ENCODE measurements around the gene KCNK5. TPM values are rescaled to one million over a fixed set of nuclear protein-coding genes. Genes with fewer than 3 reads are reported as not detected.
A peak's percentile ranks its signal among the peaks of the same experiment; 100 is the strongest.

Gene KCNK5
- total RNA-seq, 4 donors from 2014 or later = 1.0 to 4.8 (median 2.0) TPM

DNA sequence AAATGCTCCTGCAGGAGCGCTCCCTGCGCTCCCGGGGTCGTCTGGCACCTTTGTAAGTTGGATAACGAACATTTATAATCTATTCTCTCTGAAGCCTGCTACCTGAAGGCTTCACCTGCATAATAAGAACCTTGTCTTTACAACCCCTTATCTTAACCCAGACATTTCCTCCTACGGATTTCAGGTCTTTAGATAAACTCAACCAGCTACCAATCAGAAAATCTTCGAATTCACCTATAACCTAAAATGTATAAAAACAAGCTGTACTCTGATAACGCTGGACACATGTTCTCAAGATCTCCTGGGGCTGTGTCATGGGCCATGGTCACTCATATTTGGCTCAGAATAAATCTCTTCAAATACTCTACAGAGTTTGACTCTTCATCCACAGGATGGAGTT is 4.1 kb upstream of the KCNK5 start:
- no peak overlapping the region for H3K27ac ChIP-seq
- H3K4me3 ChIP-seq = no peak overlapping the region
- TF ChIP-seq POLR2A (IDR thresholded peaks at IDR 0.05) (no peak), CTCF (IDR thresholded peaks at IDR 0.05) (no peak)
- H3K9me3 ChIP-seq = no peaks in the 10 kb centered on the region
- no peaks in the 10 kb centered on the region for H3K36me3 ChIP-seq
- DNase-seq = no peak
- H3K4me1 ChIP-seq = peaks cover 0 to 8% of the 10 kb centered on the region in 2 donors
- H3K27me3 ChIP-seq = no peaks in the 10 kb centered on the region
- intact Hi-C loops (cut with DNase I; ENCODE audit: low total_unique reads) = no loop called here

- no peak overlapping the region for H3K4me3 ChIP-seq
- H3K27ac ChIP-seq = no peak overlapping the region
- intact Hi-C loops (cut with DNase I; ENCODE audit: low total_unique reads) = no loop called here
- no peak for TF ChIP-seq CTCF (IDR thresholded peaks at IDR 0.05)
- TF ChIP-seq POLR2A (IDR thresholded peaks at IDR 0.05) = no peak
- DNase-seq = no peak
- no peaks in the 10 kb centered on the region for H3K36me3 ChIP-seq
- peaks cover 0 to under 1% of the 10 kb centered on the region in 2 donors for H3K27me3 ChIP-seq
- no peaks in the 10 kb centered on the region for H3K9me3 ChIP-seq
- peaks cover 0 to 8% of the 10 kb centered on the region in 2 donors for H3K4me1 ChIP-seq
These were observed 2.4 kb upstream of the KCNK5 start for GRCh38 chr6:39231521-39232243.

DNA sequence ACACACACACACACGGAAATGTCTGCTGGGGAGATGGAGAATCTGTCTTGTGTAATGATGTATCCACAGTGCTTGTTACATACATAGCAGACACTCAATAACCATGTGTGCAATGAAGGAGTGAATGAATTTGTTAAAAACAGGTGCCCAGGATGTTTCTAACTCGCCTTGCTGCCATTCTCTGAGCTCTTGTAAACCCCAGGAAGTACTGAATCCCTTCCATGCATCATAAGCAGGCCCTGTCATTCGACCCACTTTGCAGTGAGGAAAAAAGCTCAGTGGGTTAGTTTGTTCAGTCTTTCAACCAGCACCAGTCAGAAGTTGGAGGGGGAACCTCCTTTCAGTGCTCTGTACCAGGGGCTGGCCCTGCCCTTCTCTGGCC is 1.4 kb upstream of the KCNK5 start:
- H3K27me3 ChIP-seq = peaks cover 0 to 4% of the 10 kb centered on the region in 2 donors
- no peak overlapping the region for H3K27ac ChIP-seq
- TF ChIP-seq CTCF (IDR thresholded peaks at IDR 0.05) = no peak
- TF ChIP-seq POLR2A (IDR thresholded peaks at IDR 0.05) = no peak
- no peak overlapping the region for H3K4me3 ChIP-seq
- H3K9me3 ChIP-seq = no peaks in the 10 kb centered on the region
- H3K4me1 ChIP-seq = peaks cover 0 to 8% of the 10 kb centered on the region in 2 donors
- intact Hi-C loops (cut with DNase I; ENCODE audit: low total_unique reads) = no loop called here
- no peaks in the 10 kb centered on the region for H3K36me3 ChIP-seq
- DNase-seq = no peak

DNA sequence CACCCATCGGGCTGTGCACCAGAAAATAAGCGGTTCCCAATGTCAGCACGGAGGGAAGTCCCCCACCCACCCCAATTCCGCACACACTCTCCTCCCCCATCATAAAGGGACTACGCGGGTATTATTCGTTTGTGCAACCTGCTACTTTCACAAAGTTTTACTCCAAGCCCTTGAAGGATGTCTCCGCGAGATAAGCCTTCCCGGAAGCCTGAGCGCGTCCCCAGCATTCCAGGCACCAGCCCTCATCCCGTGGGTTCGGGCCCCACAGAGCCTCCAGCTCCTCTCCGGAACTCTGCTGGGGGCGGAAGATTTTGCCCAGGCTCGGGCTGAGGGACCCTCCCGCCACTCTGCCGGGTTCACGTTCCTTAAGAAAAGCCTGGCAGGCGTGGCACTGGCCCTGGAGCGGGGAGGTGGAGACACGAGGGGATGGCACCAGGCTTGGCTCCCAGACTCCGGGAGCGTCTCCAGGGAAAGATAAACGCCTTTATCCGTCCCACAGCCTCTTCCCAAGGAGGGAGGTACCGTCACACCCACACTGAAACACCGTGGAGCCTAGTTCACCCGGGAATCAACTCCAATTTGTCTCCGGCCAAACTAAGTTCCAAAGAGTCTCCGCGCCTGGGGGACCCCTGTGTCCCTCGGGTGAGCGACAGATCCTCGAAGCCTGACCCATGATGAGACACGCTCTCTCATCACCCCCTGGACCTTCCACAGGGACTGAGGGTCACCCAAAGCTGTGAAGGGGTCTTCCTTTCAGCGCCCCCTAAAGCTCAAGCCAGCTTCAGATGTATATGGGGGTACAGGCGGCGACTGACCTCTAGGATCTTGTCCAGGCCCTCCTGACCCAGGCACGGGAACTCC is 934 bp downstream of the KCNK5 start:
- peaks cover 0 to 4% of the 10 kb centered on the region in 2 donors for H3K27me3 ChIP-seq
- no peak for DNase-seq
- peaks cover 0 to 8% of the 10 kb centered on the region in 2 donors for H3K4me1 ChIP-seq
- H3K27ac ChIP-seq = no peak overlapping the region
- H3K4me3 ChIP-seq = peak overlapping the region; percentile 30 to 43
- intact Hi-C loops (cut with DNase I; ENCODE audit: low total_unique reads) = no loop called here
- no peak for TF ChIP-seq CTCF (IDR thresholded peaks at IDR 0.05)
- no peak for TF ChIP-seq POLR2A (IDR thresholded peaks at IDR 0.05)
- no peaks in the 10 kb centered on the region for H3K9me3 ChIP-seq
- H3K36me3 ChIP-seq = no peaks in the 10 kb centered on the region

GRCh38 chr6:39227476-39227875 is 1.8 kb downstream of the KCNK5 start:
- Histone ChIP-seq H3K27ac (no peak overlapping the region), H3K27me3 (peaks cover 0 to 4% of the 10 kb centered on the region in 2 donors), H3K4me3 (peak overlapping the region in 1 of 2 donors; percentile 43), H3K4me1 (peaks cover 0 to 8% of the 10 kb centered on the region in 2 donors), H3K9me3 (no peaks in the 10 kb centered on the region), H3K36me3 (no peaks in the 10 kb centered on the region)
- intact Hi-C loops (cut with DNase I; ENCODE audit: low total_unique reads) = no loop called here
- TF ChIP-seq POLR2A (IDR thresholded peaks at IDR 0.05) (no peak), CTCF (IDR thresholded peaks at IDR 0.05) (no peak)
- no peak for DNase-seq

Data from uterus (tissue), 4 donors.